Breast epithelium (tissue), 3 donors: ENCODE results near the gene MFN1.

Source experiments
- CTCF ChIP-seq, 3 donors: fragments of 450-650 bp; IDR thresholded peaks; one replicate each; pipeline ENCODE4 v1.5.1; 2016 to 2017; ENCODE audit warnings: antibody characterized with exemption in 3 of 3, mild to moderate bottlenecking in 3 of 3, moderate library complexity in 3 of 3
- POLR2A ChIP-seq: fragments of 450-650 bp; IDR thresholded peaks from one replicate; pipeline ENCODE4 v1.6.1; 2016; ENCODE audit warnings: antibody characterized with exemption, mild to moderate bottlenecking, moderate library complexity
- POLR2AphosphoS5 ChIP-seq, 3 donors: sonication (generic); formaldehyde crosslinking; IDR thresholded peaks; one replicate each; pipeline ENCODE4 v1.6.1; 2017; ENCODE audit warnings: antibody characterized with exemption in 3 of 3

GRCh38 chr3:179414804-179415203 lies 67.3 kb downstream of the MFN1 start:
- no peak for TF ChIP-seq CTCF (IDR thresholded peaks at IDR 0.05)
- no peak for TF ChIP-seq POLR2A
- no peak for TF ChIP-seq POLR2AphosphoS5 (IDR thresholded peaks at IDR 0.05)
